A549 (cell line): Measurements from ENCODE around the gene MS4A4E.

Experiments
- BHLHE40 ChIP-seq: IDR thresholded peaks from 2 replicates; pipeline ENCODE4 v1.6.1; 2012; ENCODE audit warnings: low read depth, low read length, inconsistent platforms
- CHD2 ChIP-seq: fragments of 150-350 bp; IDR thresholded peaks from 2 replicates; pipeline ENCODE4 v1.6.1; 2014; ENCODE audit warnings: low read length; ENCODE audit not compliant: partially characterized antibody
- CTCF ChIP-seq: fragments of >200 bp; sonication (Bioruptor Twin); formaldehyde crosslinking; IDR thresholded peaks from 3 replicates; pipeline ENCODE4 v1.5.1; 2016
- EP300 ChIP-seq, 2 experiments: fragments of >200 bp; sonication (Bioruptor Twin); formaldehyde crosslinking; IDR thresholded peaks; 2 replicates in 1 of 2; 3 replicates in 1 of 2; pipeline ENCODE4 v1.6.1; 2016 to 2017
- MAX ChIP-seq: IDR thresholded peaks from 2 replicates; pipeline ENCODE4 v1.6.1; 2012
- NR3C1 ChIP-seq: fragments of >200 bp; sonication (Bioruptor Twin); formaldehyde crosslinking; IDR thresholded peaks from 3 replicates; pipeline ENCODE4 v1.6.1; 2017
- POLR2A ChIP-seq: IDR thresholded peaks from 2 replicates; pipeline ENCODE4 v1.6.1; 2012; ENCODE audit warnings: mild to moderate bottlenecking, low read length
- RAD21 ChIP-seq, 2 experiments: fragments of >200 bp in 1 of 2; sonication (Bioruptor Twin) in 1 of 2; formaldehyde crosslinking in 1 of 2; IDR thresholded peaks in 1 of 2; conservative IDR thresholded peaks in 1 of 2; 2 replicates in 1 of 2; 3 replicates in 1 of 2; pipeline ENCODE4 v1.6.1; 2012 to 2018; ENCODE audit warnings: inconsistent platforms in 1 of 2
- REST ChIP-seq: fragments of 200-600 bp; sonication (generic); IDR thresholded peaks from 2 replicates; pipeline ENCODE4 v1.6.1; 2016; ENCODE audit warnings: antibody characterized with exemption, mild to moderate bottlenecking, moderate library complexity
- RFX5 ChIP-seq: fragments of 450-650 bp; IDR thresholded peaks from 2 replicates; pipeline ENCODE4 v1.7.1; 2014; ENCODE audit warnings: antibody characterized with exemption, mild to moderate bottlenecking, moderate library complexity
- SREBF2 ChIP-seq: fragments of 450-650 bp; IDR thresholded peaks from 2 replicates; pipeline ENCODE4 v1.6.1; 2014; ENCODE audit warnings: mild to moderate bottlenecking, moderate library complexity
- USF2 ChIP-seq: fragments of 450-650 bp; IDR thresholded peaks from 2 replicates; pipeline ENCODE4 v1.6.1; 2014; ENCODE audit warnings: antibody characterized with exemption
- ZFP36 ChIP-seq: fragments of 450-650 bp; IDR thresholded peaks from 2 replicates; pipeline ENCODE4 v1.6.1; 2014; ENCODE audit warnings: borderline replicate concordance; ENCODE audit not compliant: partially characterized antibody

GRCh38 chr11:60182541-60183330 is 60.2 kb downstream of the MS4A4E start, which contains the start of gene MS4A6A:
- TF ChIP-seq NR3C1, result no peak
- no peak for TF ChIP-seq RAD21 (conservative IDR thresholded peaks at IDR 0.05 in 1 of 2, IDR thresholded peaks at IDR 0.05 in 1 of 2)
- no peak for TF ChIP-seq USF2
- no peak for TF ChIP-seq RFX5
- no peak for TF ChIP-seq ZFP36
- no peak for TF ChIP-seq CTCF
- no peak for TF ChIP-seq MAX
- TF ChIP-seq EP300 (IDR thresholded peaks at IDR 0.05), result no peak
- no peak for TF ChIP-seq REST
- TF ChIP-seq SREBF2, result no peak
- no peak for TF ChIP-seq BHLHE40
- no peak for TF ChIP-seq CHD2
- no peak for TF ChIP-seq POLR2A
